Hypothalamus (tissue), 51 donors: ENCODE results near the gene ANGPTL2.
"Not testable (repeated sequence)": the region's sequence is repeated elsewhere in the genome, so short reads cannot be mapped to it uniquely, and the experiment has no call there.

Source experiments
- DNase-seq, 51 donors: peaks; one replicate each; lab custom pipeline; 2025; lab: John Stamatoyannopoulos, UW

ANGPTL2 gene, protein sequence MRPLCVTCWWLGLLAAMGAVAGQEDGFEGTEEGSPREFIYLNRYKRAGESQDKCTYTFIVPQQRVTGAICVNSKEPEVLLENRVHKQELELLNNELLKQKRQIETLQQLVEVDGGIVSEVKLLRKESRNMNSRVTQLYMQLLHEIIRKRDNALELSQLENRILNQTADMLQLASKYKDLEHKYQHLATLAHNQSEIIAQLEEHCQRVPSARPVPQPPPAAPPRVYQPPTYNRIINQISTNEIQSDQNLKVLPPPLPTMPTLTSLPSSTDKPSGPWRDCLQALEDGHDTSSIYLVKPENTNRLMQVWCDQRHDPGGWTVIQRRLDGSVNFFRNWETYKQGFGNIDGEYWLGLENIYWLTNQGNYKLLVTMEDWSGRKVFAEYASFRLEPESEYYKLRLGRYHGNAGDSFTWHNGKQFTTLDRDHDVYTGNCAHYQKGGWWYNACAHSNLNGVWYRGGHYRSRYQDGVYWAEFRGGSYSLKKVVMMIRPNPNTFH

DNA sequence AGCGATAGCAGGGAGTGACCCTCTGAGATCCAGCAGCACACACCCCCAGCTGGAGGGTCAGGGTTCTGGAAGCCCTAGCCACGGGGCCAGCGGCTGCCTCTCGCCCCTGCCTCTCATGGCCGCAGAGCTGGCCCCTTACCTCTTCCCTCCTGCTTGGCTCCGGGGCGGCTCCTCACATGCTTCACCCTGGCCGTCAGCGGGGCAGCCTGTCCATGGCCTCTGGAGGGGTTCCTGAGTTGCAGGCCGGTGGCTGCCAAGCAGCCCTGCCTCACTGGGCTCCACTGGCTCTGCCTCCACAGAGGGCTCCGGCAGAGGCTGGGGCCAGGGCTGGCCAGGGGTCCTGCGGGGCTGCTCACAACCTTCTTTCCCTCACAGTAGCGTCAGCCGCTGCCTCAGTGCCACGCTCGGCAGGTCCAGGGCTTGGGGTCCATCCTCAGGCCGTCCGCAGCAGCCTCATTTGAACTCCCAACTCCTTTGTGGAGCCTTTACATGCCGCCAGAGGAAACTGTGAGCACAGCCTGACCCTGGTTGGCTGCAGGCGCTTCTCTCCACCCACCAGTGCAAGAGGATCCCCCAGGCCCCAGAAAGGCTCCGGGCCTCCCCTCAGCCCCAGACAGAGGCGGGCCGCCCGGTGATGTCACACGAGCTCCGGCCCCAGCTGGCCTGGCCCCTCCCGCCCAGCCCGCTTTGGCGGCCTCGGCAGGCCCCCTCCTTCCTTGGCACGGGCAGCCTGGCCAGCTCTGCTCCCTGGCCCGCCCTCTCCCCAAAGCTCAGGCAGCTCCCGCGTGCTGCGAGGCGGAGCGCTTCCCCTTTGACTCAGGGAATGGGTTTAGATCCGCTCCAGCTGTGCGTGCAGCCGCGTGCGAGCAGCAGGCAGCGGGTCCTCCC is at the start of gene ANGPTL2:
TSS of gene ANGPTL2 (minus strand) at position 460 of the 888 bp plus-strand sequence. CDS start 13,904 bp downstream, outside the sequence.
- peak; percentile 22 to 98 (median 89) for DNase-seq

DNA sequence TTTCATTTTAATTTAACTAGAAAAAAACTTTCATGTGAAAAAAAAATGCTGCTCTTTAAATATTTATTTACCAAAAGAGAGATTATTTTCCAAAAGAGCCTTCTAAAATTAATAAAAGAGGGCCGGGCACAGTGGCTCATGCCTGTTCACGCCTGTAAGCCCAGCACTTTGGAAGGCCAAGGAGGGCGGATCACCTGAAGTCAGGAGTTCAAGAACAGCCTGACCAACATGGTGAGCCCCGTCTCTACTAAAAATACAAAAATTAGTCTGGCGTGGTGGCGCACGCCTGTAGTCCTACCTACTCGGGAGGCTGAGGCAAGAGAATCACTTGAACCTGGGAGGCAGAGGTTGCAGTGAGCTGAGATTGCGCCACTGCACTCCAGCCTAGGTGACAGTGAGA is 48.9 kb upstream of the ANGPTL2 start:
- not testable (repeated sequence) for DNase-seq

DNA sequence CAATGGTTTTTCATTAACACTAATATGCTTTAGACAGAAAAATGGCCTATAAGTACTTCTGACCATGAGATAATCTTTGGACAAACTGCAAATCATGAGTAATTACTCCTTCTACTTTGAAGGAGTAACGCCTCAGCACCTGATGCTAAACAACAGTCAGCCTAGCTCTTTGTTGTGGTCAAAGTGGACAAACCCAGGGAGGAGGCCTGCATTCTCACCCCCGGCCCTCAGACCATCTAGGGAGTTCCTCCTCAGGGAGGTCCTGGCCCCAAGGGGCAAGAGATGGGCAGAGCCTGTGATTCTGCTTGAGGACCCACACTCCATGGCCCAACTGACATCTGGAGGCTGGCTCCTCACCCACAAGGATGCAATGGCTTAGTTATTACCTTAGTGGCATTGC is 48.2 kb upstream of the ANGPTL2 start:
- DNase-seq: no peak

DNA sequence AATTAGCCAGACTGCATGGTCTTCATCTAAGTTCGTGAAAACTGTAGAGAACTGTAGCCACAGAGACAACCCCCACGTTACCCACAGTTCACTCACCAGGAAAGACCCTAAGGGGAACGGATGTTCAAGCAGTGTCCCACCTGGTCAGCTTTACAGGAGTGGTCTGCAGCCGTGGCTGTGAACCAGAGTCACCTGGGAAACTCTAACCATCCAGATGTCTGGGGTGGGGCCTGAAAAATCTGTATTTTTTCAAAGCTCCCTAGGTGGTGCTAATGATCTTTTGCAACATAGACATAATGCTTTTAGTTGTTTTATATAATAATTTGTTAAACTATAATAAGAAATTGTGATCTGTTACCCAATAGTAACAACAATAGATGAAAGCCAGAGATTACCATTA is 47.7 kb upstream of the ANGPTL2 start:
- no peak for DNase-seq

DNA sequence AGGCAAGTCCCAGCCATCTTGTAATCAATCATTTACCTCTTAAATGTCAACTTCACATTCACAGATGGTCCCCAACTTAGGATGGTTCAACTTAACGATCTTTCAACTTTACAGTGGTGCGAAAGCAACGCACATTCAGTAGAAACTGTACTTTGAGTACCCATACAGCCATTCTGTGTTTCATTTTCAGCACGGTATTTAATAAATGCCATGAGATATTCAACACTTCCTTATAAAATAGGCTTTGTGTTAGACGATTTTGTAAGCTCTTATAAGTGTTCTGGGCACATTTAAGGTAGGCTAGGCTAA is 47.1 kb upstream of the ANGPTL2 start:
- DNase-seq: no peak

DNA sequence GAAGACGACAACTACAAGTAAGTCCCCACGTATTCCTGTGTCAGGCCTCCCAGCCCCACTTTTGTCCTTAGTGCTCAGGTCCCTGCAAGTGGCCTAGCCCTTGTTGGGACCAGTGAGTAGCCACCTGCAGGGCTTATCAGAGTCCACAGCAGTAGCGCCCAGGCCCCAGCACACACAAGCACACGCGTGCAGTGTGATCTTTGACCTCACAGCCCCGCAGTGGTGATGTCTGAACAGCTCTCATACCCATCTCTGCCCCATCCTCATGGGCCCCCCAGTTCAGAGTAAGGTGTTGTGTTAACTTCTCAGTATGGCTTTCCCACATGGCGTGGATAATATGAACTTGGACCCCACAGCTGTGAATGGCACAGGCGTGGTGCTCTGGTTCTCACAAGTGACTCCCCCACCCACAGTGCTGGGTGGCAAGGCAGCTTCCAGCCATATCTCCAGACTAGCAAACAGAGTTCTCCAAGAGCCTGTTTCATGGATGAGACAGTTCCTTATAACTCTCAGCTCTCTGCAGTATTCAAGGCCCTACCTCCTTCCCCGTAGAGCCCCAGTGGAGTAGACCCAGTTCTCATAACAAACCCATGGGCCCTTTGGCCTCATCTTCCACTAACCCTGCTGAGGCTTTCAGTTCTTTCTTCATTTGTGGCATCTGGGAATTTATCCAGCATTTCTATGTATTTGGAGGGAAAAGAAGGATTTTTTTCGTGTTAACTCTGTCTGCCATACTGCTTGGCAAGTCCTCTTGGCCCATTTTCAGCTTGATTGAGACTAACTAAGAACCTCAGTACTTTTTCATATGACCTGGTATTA is 46.5 kb upstream of the ANGPTL2 start:
- DNase-seq: no peak

DNA sequence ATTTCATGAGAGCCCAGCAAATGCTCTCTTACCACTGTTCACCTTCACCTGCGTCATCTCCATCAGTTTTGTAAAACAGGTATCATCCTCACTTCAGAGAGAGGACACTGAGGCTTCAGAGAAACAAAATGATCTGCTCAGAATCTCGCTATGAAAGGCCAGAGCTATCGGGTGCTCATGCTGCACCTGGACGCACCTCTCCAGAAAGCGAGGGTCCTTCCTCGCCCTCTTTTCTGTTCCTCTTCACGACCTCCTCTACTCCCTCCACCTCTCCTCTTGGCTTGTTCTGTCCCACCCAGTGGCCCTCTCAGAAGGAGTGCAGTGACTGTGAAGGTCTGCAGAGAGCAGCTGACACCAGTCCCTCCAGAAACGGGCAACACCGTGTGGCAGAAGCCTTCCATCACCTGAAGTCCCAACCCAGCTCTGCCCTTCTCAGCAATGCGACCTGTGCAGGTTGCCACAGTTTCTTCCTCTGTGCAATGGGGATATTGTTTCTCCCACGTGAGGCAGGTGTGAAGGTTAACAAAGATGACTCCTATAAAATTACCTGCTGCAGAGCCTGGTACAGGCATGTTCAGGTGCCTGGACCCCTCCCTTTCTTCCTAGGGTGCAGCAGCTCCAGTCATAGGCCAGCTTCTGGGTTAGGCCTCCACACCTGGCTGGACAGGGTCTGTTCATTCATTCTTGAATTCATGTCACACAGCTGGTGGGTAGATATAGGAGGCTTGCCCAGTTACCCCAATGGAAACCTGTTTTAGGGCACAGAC is 45.3 kb upstream of the ANGPTL2 start:
- no peak for DNase-seq

DNA sequence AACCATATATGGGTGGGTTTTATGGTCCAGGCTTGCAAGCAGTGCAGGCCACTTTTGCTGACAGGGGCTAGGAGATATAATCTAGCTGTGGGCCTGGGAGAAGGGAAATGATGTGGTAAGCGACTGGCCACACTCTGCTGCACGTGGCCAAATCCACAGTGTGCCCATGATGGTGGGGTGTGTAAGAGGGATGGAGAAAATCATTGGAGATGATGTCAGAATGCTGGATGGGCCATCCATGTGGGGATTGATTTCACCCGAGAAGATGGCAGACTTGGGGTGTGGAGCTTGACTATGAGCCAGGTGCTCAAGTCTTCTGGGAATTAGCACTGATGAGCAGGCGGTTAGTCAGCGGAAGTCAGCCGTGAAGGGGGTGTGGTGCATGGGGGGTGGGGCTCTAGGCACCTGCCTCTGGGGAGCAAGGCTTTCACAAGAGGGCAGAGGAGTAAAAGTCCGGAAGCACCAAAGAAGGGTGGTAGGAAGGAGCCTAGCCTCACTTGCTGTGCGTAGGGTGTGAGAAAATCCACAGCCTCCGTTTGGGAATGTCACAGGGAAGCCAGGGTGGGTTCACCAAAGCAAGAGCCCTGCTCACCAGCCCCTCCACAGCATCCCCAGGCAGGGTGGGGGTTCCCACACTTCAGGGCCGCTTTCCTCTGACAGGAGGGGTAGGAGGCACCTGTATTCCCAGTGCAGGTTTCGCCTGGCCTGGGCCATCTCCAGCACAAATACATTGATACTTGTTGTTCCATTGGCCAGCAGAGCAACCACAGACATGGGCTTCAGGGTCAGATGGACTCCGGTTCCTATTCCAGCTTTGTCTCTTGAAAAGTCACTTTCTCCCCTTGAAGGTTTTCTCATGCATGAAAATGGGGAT is 44.5 kb upstream of the ANGPTL2 start:
- DNase-seq: no peak

DNA sequence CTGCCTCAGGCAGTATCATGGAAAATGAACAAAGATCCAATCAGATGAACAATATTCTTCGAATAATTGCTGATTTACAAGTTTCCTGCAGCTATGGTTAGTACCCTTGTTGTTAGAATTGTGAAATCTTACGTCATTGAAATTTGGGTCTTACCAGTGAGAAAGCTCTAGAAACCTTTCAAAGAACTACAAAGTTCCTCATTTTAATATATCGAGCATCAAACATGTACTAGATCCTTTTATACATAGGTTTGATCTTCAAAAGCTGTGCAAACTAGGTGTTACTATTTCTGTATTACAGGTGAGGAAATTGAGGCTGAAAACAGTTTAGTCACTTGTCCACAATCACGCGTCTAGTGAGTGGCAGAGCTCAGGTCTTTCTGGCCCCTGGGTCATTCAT is 43.7 kb upstream of the ANGPTL2 start:
- no peak for DNase-seq

DNA sequence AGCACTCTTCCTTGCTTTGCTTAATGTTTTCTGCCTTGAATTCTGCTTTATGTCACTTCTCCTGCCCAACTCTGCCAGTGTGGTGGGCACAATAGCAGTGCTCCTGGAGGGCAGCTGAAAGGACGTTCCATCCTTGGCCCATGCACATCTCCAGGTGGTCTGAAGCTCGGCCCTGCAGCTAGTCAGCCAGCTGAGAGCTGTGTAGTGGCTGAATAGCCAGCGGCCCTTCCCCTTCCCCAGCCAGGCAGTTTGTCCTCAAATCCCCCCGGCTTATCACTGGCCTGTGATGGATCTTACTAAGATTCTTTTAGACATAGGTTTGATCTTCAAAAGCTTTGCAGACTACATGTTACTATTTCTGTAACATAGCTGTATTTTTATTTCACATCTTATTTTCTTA is 42.7 kb upstream of the ANGPTL2 start:
- DNase-seq: no peak

DNA sequence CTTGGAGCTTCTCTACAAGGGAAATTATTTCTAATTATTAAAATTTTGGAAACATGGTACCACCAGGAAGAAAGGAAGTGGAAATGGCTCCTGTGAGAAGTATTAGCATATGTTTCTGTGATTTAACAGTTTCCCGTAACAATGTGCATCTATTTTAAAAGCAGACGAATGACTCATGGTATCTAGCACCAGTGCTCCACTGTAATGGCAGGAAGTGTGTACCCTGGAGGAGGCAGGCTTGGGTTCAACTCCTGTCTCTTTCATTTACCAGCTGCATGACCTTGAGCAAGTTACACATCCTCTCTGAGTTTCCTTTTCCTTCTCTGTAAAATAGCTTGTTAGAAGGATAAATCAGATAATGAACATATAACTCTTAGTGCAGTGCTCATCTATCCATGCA is 41.0 kb upstream of the ANGPTL2 start:
- peak in 1 of 51 donors; percentile 32 for DNase-seq

DNA sequence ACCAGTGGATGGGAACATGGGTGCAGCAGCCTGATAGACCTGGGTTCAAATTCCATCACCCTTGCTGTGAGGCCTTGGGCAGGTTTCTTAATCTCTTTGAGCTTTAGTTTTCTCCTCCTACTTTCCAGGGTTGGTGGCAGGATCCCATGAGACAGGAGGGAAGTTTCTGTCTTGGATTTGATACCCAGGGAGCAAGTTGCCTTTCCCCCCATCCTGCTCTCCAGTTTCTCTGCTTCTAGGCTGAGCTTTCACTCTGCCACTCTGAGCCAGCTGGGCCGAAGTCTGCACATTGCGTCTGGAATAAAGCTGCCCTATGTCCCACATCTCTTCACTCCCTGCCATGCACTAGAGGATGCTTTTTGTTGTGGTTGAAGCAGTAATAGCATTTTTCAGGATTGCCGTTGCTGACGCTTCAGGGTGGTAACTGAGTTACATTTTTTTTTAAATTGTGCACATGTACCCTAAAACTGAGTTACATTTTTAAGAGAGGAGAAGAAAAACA is 40.5 kb upstream of the ANGPTL2 start:
- DNase-seq: peak in 8 of 51 donors; percentile 22 to 47 (median 33)

DNA sequence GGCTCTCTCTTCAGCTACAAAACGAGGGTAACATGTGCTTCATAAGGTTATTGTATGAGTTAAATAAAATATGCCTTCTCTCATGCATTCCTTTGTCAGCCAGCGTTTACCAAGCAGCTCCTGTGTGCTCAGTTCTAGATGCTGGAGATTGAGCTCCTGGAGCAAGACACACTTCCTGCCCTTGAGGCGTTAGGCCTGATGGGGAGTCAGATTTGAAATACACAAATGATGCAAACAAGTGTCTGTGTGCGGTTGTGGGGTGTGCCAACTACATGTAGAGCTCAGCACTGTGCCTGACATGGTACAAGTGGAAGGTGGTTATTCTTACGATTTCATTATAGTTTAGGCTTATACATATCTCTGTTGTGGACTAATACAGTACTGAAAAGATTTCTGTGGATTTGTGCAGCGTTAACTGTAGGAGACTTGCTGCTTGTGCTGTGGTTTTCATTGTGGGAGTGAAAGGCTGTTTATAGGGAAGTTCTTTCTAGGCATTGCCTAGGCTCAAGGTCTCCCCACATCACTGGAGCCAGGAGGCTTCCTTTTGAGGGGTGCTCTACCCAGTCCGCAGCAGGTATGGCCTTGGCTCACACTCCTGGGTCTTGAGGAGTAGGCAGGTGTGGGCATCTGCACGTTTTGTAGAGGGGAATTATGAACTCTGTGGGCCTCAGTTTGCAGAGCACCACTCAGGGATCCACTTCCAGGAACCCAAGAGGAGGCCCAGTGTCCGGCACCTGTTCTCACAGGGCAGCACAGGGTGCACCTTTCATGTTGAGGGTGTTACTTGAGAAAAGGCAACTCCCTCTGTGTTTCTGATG is 39.8 kb upstream of the ANGPTL2 start:
- no peak for DNase-seq

DNA sequence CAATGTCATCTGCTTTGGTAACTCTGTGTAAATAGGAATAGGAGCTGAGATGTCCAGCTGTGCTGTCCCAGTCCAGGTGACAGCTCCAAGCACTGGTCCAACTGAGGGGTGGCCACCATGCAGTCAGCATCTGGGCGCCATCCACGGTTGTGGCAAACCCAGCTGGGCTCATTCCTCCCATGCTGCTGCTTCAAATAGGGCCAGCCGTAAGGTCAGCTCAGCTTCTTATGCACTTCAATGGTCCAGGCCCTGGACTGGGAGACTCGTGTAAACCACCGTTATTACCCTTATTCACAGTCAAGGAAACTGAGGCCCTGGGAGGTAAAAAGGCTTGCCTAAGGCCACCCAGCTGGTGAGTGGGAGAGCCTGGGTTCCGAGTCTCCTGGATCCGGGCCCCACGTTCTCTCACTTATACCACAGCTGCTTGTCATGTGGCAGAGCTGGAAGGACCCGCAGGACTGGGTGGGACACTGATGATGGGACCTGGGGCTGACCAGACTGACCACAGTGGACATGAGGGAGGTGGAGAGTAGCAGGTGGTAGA is 38.7 kb upstream of the ANGPTL2 start:
- no peak for DNase-seq

DNA sequence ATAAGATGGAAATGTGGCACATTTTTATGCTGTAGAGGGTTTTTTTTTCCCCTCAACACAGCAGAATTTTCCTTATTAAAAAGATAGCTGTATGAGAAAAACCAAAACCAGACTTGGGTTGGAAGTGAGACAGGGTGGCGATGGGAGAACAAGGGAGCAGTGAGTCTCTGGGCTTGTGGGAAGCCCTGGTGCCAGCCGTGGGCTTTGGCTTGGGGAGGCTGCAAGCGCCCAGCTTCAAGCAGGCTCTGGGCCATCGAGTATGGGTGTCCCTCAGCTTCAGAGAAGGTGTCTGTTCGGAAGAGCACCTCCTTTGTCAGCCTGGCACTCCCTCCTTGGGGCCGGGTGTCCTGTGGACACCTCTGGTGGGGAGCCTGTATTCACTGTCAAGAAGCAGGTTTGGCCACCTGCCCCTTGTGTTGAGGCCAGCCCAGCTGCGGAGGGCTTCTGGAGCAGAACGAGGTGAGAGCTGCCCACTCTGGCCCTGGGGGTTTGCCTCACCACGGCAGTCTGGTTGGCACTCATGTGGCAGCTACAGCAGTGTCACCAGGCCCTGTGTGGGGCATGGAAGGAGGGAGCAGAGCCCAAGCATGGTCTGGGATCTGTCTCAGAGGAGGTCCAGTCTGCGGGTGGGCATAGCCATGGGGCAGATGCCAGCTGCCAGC is 37.6 kb upstream of the ANGPTL2 start:
- DNase-seq: peak in 1 of 51 donors; percentile 35

DNA sequence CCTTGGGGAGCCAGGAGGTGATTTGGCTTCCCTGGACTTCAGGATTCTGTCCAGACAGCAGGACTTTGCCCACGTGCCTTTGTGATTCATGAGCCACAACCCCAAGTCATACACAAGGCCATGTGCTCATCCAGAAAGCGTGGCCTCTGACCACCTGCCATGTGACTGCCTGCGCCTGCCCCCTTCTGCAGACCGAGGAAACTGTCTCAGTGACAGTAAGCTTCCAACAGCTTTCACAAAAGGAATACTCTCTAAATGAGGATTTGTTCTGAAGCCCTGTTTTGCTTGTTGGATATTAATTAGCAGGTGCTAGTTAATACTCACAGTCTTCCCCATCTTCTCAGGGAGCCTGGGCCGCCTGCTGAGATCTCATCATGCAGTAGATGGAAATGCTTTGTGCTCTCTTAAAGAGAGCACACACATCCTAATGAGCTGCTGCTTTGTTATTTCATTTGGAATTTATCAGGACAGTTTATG is 36.9 kb upstream of the ANGPTL2 start:
- DNase-seq: peak in 36 of 51 donors; percentile 20 to 80 (median 57)

DNA sequence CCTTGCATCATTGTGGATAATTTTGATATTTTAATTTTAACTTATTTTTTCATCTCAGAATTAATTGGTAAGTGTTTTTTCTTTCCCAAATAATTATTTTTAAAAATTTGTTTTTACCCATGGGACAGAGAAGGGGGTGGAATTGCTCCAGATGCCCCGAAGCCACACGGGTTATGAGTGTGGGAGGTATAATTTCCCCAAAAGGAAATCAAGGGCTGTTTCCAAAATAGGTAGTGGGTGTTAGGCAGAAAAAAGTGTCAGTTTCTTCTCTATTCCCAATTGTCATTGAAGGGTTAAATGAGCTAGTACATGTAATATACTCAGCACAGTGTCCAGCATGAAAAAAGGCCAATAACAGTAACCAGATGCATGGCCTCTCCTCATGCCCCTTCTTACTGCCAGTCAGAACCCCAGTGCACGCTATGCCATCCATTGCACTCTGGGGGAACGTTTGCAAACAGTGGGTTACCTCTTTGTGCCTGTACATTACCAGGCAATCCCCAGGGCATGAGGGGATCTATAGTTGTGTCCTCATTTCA is 36.4 kb upstream of the ANGPTL2 start:
- no peak for DNase-seq
